ENCODE data around the gene COPS9.

Gene COPS9

GRCh38 chr2:240106765-240107476, 29.2 kb downstream of the COPS9 start:
- DNase-seq (ENCODE audit: insufficient read length, low spot score) (no peak), FAIRE-seq (no peak)
- TF ChIP-seq POLR2A (IDR thresholded peaks at IDR 0.05; ENCODE audit: low read depth, low read length): no peak
- TF ChIP-seq POLR2AphosphoS5 (IDR thresholded peaks at IDR 0.05; ENCODE audit: low read depth, low read length): no peak
- no peak for TF ChIP-seq TAF1 (IDR thresholded peaks at IDR 0.05; ENCODE audit: low read depth, low read length)
- TF ChIP-seq PAX5 (IDR thresholded peaks at IDR 0.05; ENCODE audit: insufficient read depth, low read length, severe bottlenecking): no peak
- no peak for TF ChIP-seq SPI1 (IDR thresholded peaks at IDR 0.05; ENCODE audit: low read depth, low read length)
- TF ChIP-seq POU2F2 (IDR thresholded peaks at IDR 0.05; ENCODE audit: low read depth, low read length): no peak

DNA sequence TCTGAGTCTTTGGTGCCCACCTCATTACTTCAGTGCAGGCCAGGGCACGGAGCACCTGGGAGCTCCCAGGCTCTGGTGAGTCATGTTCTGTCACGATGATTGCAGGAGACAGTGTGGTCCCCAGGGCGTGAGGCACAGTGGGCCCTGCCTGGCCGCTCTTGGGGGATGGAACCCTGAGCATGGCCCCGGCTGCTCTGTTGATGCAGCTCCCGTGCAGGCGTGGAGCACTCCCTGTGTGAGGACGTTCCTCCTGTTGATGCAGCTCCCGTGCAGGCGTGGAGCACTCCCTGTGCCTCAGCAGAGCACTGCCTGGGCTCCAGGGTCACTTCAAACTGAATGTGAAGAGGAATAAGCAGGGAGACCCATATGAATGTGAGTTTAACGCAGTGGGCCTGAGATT, 30.1 kb downstream of the COPS9 start:
- TF ChIP-seq SPI1 (IDR thresholded peaks at IDR 0.05; ENCODE audit: low read depth, low read length) (no peak), TAF1 (IDR thresholded peaks at IDR 0.05; ENCODE audit: low read depth, low read length) (no peak), PAX5 (IDR thresholded peaks at IDR 0.05; ENCODE audit: insufficient read depth, low read length, severe bottlenecking) (no peak), POLR2AphosphoS5 (IDR thresholded peaks at IDR 0.05; ENCODE audit: low read depth, low read length) (no peak), POLR2A (IDR thresholded peaks at IDR 0.05; ENCODE audit: low read depth, low read length) (no peak), POU2F2 (IDR thresholded peaks at IDR 0.05; ENCODE audit: low read depth, low read length) (no peak)
- DNase-seq (ENCODE audit: insufficient read length, low spot score) (no peak), FAIRE-seq (no peak)

DNA sequence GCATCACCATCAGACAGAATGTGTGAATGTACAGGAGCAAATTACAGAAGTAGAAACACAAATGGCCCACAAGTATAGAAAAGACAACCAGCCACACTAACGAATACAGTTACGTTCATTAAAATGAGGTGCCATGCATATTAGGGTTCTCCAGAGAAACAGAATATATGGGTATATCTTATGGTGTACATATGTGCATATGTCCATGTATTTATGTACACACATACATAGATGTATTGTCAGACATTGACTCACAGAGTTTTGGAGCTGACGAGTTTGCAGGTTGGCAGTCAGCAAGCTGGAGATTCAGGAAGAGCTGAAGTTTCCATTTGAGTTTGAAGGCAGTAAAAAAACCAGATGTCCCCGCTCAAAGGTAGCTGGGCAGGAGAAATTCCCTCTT, 33.0 kb downstream of the COPS9 start:
- no peak for TF ChIP-seq SPI1 (IDR thresholded peaks at IDR 0.05; ENCODE audit: low read depth, low read length)
- TF ChIP-seq PAX5 (IDR thresholded peaks at IDR 0.05; ENCODE audit: insufficient read depth, low read length, severe bottlenecking): no peak
- TF ChIP-seq POLR2AphosphoS5 (IDR thresholded peaks at IDR 0.05; ENCODE audit: low read depth, low read length): no peak
- no peak for TF ChIP-seq POU2F2 (IDR thresholded peaks at IDR 0.05; ENCODE audit: low read depth, low read length)
- TF ChIP-seq POLR2A (IDR thresholded peaks at IDR 0.05; ENCODE audit: low read depth, low read length): no peak
- no peak for TF ChIP-seq TAF1 (IDR thresholded peaks at IDR 0.05; ENCODE audit: low read depth, low read length)
- FAIRE-seq (no peak), DNase-seq (ENCODE audit: insufficient read length, low spot score) (no peak)

DNA sequence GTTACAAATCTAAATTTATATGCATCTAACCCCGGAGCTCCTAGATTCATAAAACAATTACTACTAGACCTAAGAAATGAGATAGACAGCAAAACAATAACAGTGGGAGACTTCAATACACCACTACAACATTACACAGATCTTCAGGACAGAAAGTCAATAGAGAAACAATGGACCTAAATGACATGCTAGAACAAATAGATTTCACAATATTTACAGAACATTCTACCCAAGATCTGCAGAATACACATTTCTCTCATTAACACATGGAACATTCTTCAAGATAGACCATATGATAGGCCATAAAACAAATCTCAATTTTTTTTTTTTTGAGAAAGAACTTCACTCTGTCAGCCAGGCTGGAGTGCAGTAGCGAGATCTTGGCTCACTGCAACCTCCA, 37.8 kb downstream of the COPS9 start:
- no peak for FAIRE-seq
- no peak for DNase-seq (ENCODE audit: insufficient read length, low spot score)
- no peak for TF ChIP-seq PAX5 (IDR thresholded peaks at IDR 0.05; ENCODE audit: insufficient read depth, low read length, severe bottlenecking)
- no peak for TF ChIP-seq POLR2A (IDR thresholded peaks at IDR 0.05; ENCODE audit: low read depth, low read length)
- TF ChIP-seq TAF1 (IDR thresholded peaks at IDR 0.05; ENCODE audit: low read depth, low read length): no peak
- no peak for TF ChIP-seq POLR2AphosphoS5 (IDR thresholded peaks at IDR 0.05; ENCODE audit: low read depth, low read length)
- no peak for TF ChIP-seq POU2F2 (IDR thresholded peaks at IDR 0.05; ENCODE audit: low read depth, low read length)
- TF ChIP-seq SPI1 (IDR thresholded peaks at IDR 0.05; ENCODE audit: low read depth, low read length): no peak

DNA sequence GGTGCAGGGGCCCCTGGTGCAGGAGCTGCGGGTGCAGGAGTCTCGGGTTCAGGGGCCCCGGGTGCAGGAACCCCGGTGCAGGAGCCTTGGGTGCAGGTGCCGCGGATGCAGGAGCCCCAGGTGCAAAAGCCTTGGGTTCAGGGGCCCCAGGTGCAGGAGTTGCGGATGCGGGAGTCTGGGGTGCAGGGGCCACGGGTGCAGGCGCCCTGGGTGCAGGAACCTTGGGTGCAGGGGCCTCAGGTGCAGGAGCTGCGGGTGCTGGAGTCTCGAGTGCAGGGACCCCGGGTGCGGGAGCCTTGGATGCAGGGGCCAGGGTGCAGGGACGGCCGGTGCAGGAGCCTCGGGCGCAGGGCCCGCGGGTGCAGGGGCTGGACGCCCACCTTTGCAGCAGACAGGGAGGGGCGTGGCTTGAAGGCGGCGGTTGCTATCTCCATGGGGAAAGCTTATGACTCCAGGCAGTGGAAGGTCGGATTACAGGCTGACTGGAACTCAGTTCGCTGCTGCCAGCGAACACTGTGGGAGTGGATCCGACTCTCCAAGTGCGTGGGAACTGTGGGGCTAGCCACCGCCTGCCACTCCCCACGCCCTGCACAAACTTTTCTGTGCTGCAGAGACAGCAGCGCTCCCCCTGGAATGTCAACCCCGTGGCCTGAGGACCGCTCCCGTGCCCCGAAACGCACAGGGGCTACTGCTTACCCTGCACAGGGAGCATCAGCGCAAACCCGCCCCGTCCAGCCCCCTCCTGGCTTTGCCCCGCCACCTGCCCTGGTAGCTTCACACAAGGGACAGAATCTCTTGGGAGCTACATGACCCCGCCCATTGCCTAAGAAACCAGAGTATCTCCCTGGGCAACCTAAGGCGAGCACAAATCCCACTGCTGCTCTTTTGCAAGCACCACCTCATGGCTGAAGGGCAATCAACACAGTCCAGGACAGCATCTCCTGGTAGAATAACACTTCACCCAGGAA, 40.3 kb downstream of the COPS9 start:
- TF ChIP-seq PAX5 (IDR thresholded peaks at IDR 0.05; ENCODE audit: insufficient read depth, low read length, severe bottlenecking) (no peak), POLR2A (IDR thresholded peaks at IDR 0.05; ENCODE audit: low read depth, low read length) (no peak), POU2F2 (IDR thresholded peaks at IDR 0.05; ENCODE audit: low read depth, low read length) (no peak), SPI1 (IDR thresholded peaks at IDR 0.05; ENCODE audit: low read depth, low read length) (no peak), TAF1 (IDR thresholded peaks at IDR 0.05; ENCODE audit: low read depth, low read length) (no peak), POLR2AphosphoS5 (IDR thresholded peaks at IDR 0.05; ENCODE audit: low read depth, low read length) (no peak)
- FAIRE-seq: no peak

GRCh38 chr2:240089306-240089705, 46.8 kb downstream of the COPS9 start:
- FAIRE-seq: no peak
- TF ChIP-seq POLR2AphosphoS5 (IDR thresholded peaks at IDR 0.05; ENCODE audit: low read depth, low read length): no peak
- no peak for TF ChIP-seq POU2F2 (IDR thresholded peaks at IDR 0.05; ENCODE audit: low read depth, low read length)
- TF ChIP-seq PAX5 (IDR thresholded peaks at IDR 0.05; ENCODE audit: insufficient read depth, low read length, severe bottlenecking): no peak
- no peak for TF ChIP-seq TAF1 (IDR thresholded peaks at IDR 0.05; ENCODE audit: low read depth, low read length)
- TF ChIP-seq SPI1 (IDR thresholded peaks at IDR 0.05; ENCODE audit: low read depth, low read length): no peak
- no peak for TF ChIP-seq POLR2A (IDR thresholded peaks at IDR 0.05; ENCODE audit: low read depth, low read length)
- no peak for DNase-seq (ENCODE audit: insufficient read length, low spot score)

More for the DNA sequence above, 40.3 kb downstream of the COPS9 start:
- no peak for DNase-seq (ENCODE audit: insufficient read length, low spot score)

- no peak for DNase-seq (ENCODE audit: insufficient read length, low spot score)
- FAIRE-seq: no peak
- no peak for TF ChIP-seq SPI1 (IDR thresholded peaks at IDR 0.05; ENCODE audit: low read depth, low read length)
- no peak for TF ChIP-seq POLR2A (IDR thresholded peaks at IDR 0.05; ENCODE audit: low read depth, low read length)
- TF ChIP-seq TAF1 (IDR thresholded peaks at IDR 0.05; ENCODE audit: low read depth, low read length): no peak
- TF ChIP-seq PAX5 (IDR thresholded peaks at IDR 0.05; ENCODE audit: insufficient read depth, low read length, severe bottlenecking): no peak
- TF ChIP-seq POU2F2 (IDR thresholded peaks at IDR 0.05; ENCODE audit: low read depth, low read length): no peak
- TF ChIP-seq POLR2AphosphoS5 (IDR thresholded peaks at IDR 0.05; ENCODE audit: low read depth, low read length): no peak
These were observed 49.5 kb downstream of the COPS9 start for GRCh38 chr2:240086563-240086962.
